NCI-H2227 treated with DMSO at 0.1 percent for 48 hours (cell line): ENCODE data around the gene PLXNA4.
"Not testable (repeated sequence)": the region's sequence is repeated elsewhere in the genome, so short reads cannot be mapped to it uniquely, and the experiment has no call there.

ENCODE experiments used
- DNase-seq: peaks from one replicate; lab custom pipeline; 2025; lab: John Stamatoyannopoulos, UW

PLXNA4 gene

GRCh38 chr7:132176719-132177118 lies 399.6 kb downstream of the PLXNA4 start:
- DNase-seq: no peak

DNA sequence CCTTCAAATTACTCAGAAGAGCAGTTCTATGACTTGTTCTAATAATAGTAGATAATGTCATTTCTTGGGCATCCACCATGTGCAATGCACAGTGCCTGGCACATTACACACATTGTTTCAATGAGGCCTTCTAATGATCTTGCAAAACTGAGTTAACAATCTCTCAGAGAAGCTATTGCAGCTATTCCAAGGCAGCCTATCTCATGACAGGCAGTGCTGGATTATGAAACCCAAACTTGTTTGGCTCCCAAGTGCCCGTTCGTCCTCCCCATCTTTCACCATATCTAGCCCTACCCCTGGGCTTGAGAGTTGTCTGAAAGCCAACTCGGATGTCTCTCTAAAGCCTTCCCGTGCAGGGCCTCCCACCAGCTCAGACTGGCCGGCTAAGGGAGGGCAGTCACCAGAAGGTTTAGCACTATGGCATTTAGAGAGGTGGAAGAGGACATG lies 405.1 kb downstream of the PLXNA4 start:
- no peak for DNase-seq

- DNase-seq: no peak
Observed at GRCh38 chr7:132169730-132170129, 406.5 kb downstream of the PLXNA4 start.

DNA sequence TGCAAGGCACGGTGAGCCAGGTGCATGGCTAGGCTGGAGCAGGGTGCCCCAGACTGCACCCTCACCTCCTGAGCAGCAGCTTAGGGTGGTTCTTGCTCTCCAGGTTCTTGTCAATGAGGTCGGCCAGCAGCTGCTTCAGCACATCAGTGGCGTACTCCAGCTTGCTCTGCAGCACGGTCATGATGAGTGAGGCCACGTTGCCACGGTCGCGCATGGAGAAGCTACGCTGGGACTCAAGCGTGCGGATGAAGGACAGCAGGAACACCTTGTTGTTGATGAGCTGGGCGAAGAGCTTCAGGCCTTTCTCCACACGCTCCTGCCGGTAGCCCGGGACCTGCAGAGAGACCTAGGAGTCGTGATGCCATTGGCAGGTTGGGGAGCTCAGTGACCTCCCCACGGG lies 408.0 kb downstream of the PLXNA4 start:
- no peak for DNase-seq

DNA sequence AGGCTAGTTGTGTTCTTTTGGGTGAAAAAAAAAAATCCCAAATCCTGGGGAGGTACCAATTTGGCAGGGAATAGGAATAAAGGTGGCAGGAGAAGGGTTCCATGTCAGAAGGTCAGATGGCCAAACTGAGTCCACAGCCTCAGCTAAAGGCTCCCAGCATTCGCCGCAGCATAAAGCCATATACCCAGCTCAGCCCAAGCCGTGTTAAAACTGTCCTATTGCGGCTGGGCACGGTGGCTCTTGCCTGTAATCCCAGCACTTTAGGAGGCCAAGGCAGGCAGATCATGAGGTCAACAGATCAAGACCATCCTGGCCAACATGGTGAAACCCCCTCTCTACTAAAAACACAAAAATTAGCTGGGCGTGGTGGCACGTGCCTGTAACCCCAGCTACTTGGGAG lies 410.6 kb downstream of the PLXNA4 start:
- DNase-seq: not testable (repeated sequence)

DNA sequence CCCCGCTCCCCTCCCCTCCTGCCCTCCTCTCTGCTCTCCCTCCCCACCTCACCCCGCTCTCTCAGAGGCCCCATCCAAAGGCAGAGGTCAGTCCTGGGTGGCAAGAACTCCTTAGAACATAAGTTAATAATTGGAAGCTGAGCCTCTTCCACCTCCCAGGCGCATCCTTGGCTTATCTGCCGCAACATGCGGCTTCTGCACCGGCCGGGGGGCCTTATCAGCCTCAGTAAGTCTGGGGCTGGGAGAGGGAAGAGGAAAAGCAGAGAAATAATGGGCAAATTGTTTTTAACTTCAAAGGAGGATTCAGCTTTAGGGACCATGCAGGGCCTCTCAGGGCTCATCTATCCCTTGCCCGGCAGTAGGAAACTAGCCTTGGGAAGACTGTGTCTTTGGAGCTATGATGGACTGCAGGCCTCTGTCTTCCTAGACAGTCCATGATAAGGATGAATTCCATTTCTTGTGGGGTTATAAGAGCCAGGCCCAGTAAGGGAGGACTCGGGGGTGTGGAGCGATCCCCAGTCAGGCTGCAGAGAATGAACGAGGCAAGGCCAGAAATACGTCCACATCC lies 411.6 kb downstream of the PLXNA4 start:
- no peak for DNase-seq

GRCh38 chr7:132162556-132163144 lies 413.6 kb downstream of the PLXNA4 start:
- DNase-seq: no peak

GRCh38 chr7:132161976-132162375 lies 414.3 kb downstream of the PLXNA4 start:
- no peak for DNase-seq

- no peak for DNase-seq
Observed at GRCh38 chr7:132161533-132161915, 414.7 kb downstream of the PLXNA4 start.

GRCh38 chr7:132160611-132161532 lies 415.4 kb downstream of the PLXNA4 start:
- DNase-seq: no peak

- no peak for DNase-seq
Observed at GRCh38 chr7:132158841-132159240, 417.4 kb downstream of the PLXNA4 start.

DNA sequence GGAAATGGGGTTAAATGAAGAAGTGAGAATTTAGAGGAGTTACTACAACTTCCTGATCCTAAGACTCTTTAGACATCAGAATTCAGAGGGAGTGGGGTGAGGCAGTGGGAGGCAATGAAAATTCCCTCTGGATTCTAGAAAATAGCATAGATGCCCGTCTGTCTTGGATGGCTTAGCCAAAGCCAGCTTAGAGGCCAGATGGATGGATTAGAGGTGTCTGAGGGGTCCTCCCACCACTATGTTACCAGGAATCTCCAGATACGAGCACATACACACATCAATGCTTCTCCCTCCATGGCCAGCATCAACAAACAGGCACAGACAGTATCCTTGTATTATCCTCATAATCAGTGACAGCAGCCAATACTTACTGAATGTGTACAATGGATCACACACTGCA lies 418.1 kb downstream of the PLXNA4 start:
- no peak for DNase-seq

GRCh38 chr7:132155715-132156114 lies 420.6 kb downstream of the PLXNA4 start:
- DNase-seq: no peak

DNA sequence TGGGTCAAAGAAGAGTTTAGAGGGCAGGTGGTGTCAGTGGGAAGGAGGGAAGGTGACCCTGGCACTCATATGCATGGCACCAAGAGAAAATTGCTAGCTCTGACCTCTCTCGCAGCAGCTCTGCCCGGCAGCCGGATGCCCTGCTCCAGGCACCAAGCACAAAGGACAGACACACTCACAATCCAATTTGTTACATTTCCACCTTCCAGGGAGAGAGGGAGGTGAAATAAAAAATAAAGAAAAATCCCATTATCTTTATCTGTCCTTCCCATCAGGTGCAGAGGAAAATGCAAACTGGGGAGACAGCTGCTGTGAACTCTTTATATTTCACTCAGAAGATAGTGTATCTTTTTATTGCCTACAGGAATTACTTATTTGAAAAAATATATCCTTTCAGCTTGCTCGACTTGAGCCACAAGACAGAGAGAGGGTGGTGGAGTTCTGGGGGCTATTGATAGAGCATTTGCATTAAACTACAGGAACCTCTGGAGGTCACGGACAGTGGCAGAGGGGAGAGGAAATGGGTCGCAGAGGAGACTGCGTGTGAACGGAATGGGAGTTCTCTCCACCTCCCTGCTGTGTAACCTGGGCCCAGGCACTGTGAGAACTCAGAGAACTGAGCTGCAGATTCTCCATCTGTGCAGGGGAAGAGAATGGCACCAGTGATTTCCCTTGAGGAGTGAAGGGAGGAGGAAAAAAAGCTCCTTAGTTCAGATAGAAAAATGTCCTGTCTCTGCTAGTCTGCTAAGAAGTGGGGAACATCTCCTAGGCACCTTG lies 421.4 kb downstream of the PLXNA4 start:
- no peak for DNase-seq

DNA sequence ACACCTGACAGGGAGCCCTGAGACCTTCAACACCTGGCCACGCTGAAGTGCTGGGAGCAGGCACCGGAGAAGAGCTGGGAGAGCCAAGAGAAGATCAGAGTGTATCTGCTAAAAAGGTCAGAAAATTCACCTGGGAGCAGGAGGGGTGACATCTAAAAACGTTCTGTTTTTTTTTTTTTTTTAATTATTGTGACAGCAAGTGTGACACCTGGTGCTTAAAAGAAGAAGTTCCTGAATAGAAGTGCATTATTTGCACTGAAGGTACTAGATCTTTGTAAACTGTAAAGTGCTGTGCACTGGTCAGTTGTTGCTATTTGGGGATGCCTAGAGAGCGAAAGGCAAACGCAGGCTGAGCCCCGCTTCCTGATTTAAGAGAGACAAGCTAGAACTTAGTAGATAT lies 422.0 kb downstream of the PLXNA4 start:
- DNase-seq: no peak

- no peak for DNase-seq
Observed at GRCh38 chr7:132152131-132152889, 424.0 kb downstream of the PLXNA4 start.

DNA sequence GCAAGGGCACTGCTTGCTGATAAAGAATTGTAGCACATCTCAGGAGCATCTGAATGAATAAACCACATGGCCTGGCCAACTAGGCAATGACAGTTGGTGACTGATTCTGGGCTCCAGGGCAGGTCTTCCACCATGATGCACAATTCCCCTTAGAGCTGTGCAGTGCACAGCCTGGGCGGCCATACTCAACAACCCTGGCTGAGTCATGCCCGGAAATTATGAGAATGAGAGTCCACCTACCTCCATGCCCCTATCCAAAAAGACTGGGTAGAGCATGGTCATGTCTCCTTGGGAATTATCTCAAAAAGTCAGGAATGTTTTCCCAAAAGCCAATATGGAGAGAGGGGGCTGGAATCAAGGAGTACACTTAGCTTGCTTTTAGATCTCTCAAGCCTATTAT lies 425.6 kb downstream of the PLXNA4 start:
- DNase-seq: no peak

DNA sequence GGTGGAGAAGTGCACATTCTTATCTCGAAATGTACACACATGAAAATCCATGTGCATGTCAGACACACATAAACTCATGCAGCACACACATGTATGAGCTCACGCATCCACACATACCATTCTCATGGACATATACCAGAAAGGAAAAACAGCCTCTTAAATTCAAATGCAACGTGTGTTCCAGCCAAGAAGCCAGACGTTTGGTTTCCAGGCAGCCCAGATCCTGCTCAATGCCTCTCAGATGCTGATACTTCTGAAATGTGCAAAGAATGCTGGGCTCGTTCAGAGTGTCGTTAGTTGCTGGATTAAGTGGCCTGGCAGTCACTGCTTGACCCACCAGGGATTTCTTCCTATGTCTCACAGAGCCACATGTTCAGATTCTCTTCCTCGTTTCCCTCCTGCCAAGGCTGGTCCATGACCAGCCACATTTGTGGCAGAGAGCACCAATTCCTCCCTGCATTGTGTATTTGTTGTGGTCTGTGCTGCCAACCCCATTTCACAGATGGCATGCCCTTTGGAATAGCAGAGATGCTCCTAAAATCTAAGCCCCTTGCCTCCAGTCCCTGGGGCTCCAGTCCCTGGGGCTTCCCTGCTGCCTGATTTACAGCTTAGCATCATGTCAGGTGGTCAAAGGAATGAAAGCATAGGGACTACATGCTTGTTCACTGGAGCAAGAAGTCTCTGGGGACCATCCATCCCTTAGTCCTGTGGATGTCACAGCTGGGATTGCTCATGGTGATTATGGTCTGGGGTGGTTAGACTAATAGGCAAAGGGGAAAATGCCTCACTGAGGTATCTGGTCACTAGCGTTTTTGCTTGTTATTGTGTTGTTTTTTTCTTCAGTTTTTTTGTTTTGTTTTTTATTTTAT lies 426.6 kb downstream of the PLXNA4 start:
- DNase-seq: no peak

DNA sequence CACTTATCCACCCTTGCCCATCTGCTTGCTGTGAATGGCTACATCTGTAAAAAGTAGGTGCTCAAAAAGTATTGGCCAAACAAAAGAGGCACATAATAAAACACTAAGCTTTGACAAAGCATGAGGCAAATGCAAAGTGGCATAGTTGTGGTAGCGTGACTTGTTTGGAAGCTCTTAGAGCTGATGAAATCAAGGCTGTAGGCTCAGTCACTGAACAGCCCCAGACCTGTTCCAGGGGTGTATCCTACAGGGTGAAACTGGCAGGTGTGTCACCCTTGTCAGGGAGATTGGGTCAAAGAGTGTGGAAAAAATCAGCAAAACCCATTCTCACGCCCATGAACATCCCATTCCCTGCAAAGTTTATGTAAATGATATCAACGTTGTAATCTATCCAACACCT lies 427.4 kb downstream of the PLXNA4 start:
- DNase-seq: no peak

DNA sequence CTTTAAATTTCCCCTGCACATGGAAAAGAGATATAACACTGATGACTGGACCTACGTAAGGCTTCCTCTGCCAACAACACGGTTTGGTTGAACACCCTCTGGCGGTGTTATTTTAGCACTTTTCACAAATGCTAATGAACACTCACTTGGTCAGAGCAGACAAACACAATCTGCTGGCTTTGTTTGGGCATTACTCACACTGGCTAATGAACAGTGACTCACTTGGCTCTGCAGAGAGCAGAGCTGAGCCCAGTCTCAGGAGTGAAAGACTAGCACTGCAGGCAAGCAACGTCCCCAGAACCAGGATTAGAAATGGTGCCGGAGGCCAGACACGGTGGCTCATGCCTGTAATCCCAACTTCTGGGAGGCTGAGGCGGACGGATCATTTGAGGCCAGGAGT lies 430.8 kb downstream of the PLXNA4 start:
- DNase-seq: no peak

GRCh38 chr7:132145063-132145462 lies 431.2 kb downstream of the PLXNA4 start:
- no peak for DNase-seq
